ENCODE measurements around the gene CATSPERE.

GRCh38 chr1:244494653-244495052 is 33.6 kb downstream of the CATSPERE start:
- TF ChIP-seq CTCF (IDR thresholded peaks at IDR 0.05) (no peak), EZH2phosphoT487 (IDR thresholded peaks at IDR 0.05) (no peak)

All from neural progenitor cell (in vitro differentiated cells).